ENCODE results near the gene CDH15. TPM values are rescaled to one million over a fixed set of nuclear protein-coding genes. Genes with fewer than 3 reads are reported as not detected.

Gene CDH15, protein sequence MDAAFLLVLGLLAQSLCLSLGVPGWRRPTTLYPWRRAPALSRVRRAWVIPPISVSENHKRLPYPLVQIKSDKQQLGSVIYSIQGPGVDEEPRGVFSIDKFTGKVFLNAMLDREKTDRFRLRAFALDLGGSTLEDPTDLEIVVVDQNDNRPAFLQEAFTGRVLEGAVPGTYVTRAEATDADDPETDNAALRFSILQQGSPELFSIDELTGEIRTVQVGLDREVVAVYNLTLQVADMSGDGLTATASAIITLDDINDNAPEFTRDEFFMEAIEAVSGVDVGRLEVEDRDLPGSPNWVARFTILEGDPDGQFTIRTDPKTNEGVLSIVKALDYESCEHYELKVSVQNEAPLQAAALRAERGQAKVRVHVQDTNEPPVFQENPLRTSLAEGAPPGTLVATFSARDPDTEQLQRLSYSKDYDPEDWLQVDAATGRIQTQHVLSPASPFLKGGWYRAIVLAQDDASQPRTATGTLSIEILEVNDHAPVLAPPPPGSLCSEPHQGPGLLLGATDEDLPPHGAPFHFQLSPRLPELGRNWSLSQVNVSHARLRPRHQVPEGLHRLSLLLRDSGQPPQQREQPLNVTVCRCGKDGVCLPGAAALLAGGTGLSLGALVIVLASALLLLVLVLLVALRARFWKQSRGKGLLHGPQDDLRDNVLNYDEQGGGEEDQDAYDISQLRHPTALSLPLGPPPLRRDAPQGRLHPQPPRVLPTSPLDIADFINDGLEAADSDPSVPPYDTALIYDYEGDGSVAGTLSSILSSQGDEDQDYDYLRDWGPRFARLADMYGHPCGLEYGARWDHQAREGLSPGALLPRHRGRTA
- 0.68 and 0.92 TPM in 2 replicates for total RNA-seq

DNA sequence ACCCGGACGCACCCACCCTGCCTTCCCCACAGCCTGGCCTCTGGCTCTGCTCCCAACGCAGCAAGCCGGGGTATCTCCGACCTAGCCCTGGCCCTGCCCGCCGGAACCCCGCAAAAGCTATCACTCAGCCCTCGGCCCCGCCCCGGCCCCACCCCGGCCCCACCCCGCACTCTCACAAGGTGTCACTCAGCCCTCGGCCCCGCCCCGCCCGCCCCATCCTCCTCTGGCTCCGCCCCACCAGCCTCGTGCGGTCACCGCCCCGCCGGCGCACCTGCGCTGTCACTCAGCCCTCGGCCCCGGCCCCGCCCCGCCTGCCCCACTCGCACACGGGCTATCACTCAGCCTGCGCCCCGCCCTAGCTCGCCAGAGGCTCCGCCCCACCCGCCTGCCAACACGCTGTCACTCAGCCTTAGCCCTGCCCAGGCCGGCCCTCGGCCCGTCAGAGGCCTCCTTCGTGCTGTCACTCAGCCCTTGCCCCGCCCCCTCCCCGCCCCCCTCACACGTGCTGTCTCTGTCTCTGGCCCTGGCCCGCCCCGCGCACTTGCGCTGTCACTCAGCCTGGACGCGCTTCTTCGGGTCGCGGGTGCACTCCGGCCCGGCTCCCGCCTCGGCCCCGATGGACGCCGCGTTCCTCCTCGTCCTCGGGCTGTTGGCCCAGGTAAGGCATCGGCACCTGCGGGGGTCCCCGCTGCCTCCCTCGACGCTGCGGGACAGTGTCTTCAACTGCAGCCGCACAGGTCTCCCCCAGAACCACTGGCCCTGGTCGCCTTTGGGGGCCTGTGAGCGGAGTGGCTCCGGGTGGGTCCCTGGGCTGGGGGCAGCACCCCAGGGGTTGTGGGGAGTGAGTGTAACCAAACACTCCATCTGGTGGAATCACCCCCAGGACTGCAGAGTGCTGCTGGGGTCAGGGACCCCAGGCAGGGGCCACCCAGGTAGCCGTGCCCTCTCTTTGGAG is at the start of gene CDH15:
TSS of gene CDH15 (plus strand) at position 533 of the 955 bp plus-strand sequence. CDS start at position 617, 84 bp downstream.

DNA sequence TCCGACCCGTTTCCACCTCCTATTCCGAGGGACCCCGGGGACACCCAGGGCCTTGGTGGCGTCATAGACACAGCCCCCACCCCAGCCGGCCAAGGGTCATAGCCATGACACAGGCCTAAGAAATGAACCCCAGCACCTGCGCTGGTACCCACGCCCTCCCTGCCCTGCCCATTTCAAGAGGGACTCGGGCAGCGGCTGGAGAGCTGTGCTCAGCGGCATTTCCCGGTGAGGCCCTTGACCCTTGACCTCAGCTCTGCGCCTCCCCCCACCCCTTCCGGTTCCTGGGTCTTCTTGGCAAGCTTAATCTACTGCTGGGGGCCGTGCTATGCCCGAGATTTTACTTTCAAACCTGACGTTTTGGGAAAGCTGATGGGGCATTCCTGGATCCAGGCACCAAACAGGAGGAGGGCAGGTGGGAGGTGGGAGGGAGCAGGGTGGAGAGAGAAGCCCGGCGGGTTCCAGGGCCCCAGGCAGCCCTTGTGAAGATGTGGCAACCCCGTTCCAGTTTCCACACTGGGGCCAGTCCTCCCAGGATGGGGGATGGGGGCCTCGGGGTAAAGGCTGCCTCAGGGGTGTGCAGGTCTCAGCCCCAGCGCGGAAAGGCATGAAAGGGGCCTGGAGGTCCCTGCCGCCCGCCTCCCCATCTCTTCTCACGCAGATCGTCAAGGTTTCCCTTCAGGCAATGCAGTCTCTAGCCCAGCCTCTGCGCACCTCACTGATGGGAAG is 28.7 kb downstream of the CDH15 start, which contains the start of gene SLC22A31:
TSS of gene SLC22A31 (minus strand) at position 414 of the 726 bp plus-strand sequence. CDS start at position 378, 36 bp downstream.

DNA sequence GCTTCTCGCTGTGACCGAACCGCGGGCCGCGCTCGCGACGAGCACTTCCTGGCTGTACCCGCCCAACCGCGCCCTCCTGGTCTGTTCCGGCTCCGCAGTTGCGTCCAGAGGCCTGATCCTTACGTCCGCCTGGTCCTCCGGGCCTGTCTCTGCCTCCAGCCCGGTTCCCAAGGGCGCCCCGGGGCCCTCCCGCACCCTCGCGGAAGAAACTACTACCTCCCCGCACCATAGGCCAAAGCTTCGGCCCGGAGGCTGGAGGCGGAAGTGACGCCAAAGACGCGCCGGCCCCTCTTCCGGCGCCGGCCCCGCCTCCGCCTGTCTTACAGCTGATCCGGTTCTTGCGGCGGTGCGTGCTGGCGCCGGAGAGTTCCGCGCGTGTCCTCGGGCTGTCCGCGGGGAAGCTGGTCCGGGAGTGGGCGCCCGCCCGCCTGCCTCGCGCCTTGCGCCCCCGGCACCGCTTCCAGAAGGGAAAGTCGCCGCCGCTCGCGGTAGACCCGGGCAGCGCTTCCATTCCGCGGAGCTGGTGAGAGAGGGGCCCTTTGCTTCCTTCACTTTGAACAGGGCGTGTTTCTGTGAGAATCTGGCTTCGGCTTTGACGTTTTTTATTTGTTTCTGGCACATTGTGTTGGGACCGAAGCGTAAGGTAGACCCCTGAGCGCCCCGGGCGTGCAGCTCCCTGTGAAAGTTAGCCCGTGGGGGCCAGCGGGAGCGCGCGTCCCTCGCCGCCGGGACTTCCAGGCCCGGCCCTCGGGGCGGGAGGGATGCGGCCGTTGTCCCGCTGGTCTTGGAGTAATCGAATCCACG is 46.0 kb downstream of the CDH15 start, which contains the start of gene ZNF778:
TSS of gene ZNF778 (plus strand) at position 316 of the 804 bp plus-strand sequence. CDS start 3,425 bp downstream, outside the sequence.

Other genes with a start within 250 kb of the CDH15 start
- gene CBFA2T3, start 194.5 kb upstream of the CDH15 start, total RNA-seq = 0.06 TPM in 1 of 2 replicates, not detected in the other
- gene ACSF3, start 77.9 kb upstream of the CDH15 start, total RNA-seq = 15.3 and 18.8 TPM in 2 replicates
- gene SLC22A31, start 28.8 kb downstream of the CDH15 start, total RNA-seq = 0.13 and 0.25 TPM in 2 replicates
- 7.8 and 13.7 TPM in 2 replicates for gene ZNF778, start 46.0 kb downstream of the CDH15 start, total RNA-seq

Data from aortic smooth muscle cell (primary cell).